ENCODE data around the gene ASB16.
A peak's percentile ranks its signal among the peaks of the same experiment; 100 is the strongest.

Gene ASB16

GRCh38 chr17:44190481-44190880 lies 20.0 kb downstream of the ASB16 start:
- DNase-seq: no peak

GRCh38 chr17:44191369-44191768 lies 20.9 kb downstream of the ASB16 start:
- DNase-seq: no peak

- no peak for DNase-seq
These were observed 21.5 kb downstream of the ASB16 start for GRCh38 chr17:44191941-44192496.

GRCh38 chr17:44192750-44193149 lies 22.2 kb downstream of the ASB16 start:
- no peak for DNase-seq

- DNase-seq: no peak
These were observed 23.0 kb downstream of the ASB16 start for GRCh38 chr17:44193326-44194084.

- DNase-seq: no peak
These were observed 26.6 kb downstream of the ASB16 start for GRCh38 chr17:44197107-44197506.

GRCh38 chr17:44197980-44198720 lies 27.6 kb downstream of the ASB16 start:
- peak in 1 of 2 donors; percentile 49 for DNase-seq

- peak; percentile 60 to 62 for DNase-seq
These were observed 28.4 kb downstream of the ASB16 start for GRCh38 chr17:44198721-44199552.

GRCh38 chr17:44199553-44200477 lies 29.3 kb downstream of the ASB16 start, which contains the start of gene ATXN7L3:
Gene ATXN7L3, minus strand, starts transcription at chr17:44199884. Its CDS starts 1,814 bp downstream, at chr17:44198070.
- DNase-seq: peak; percentile 100

GRCh38 chr17:44200478-44201155 lies 30.1 kb downstream of the ASB16 start:
- DNase-seq: no peak

- no peak for DNase-seq
These were observed 32.3 kb downstream of the ASB16 start for GRCh38 chr17:44202756-44203155.

- peak; percentile 64 to 67 for DNase-seq
These were observed 33.4 kb downstream of the ASB16 start for GRCh38 chr17:44203731-44204440.

GRCh38 chr17:44204441-44204882 lies 34.0 kb downstream of the ASB16 start:
- DNase-seq: no peak

- no peak for DNase-seq
These were observed 35.7 kb downstream of the ASB16 start for GRCh38 chr17:44205962-44206824.

- DNase-seq: no peak
These were observed 36.3 kb downstream of the ASB16 start for GRCh38 chr17:44206825-44207155.

GRCh38 chr17:44207319-44207718 lies 36.8 kb downstream of the ASB16 start:
- no peak for DNase-seq

- no peak for DNase-seq
These were observed 37.2 kb downstream of the ASB16 start for GRCh38 chr17:44207743-44208142.

GRCh38 chr17:44209786-44210341 lies 39.4 kb downstream of the ASB16 start:
- DNase-seq: peak; percentile 54 to 59
